MM.1S (cell line): ENCODE measurements around the gene RBM42.

Experiments
- DNase-seq: peaks from one replicate; pipeline ENCODE4 v3.0.0-alpha.2; 2015
- H2AFZ ChIP-seq: fragments of 300-600 bp; sonication (generic); 2 replicates; pipeline ENCODE4 v1.6.0; 2016; ENCODE audit warnings: antibody characterized with exemption, low read length
- H3F3A ChIP-seq: fragments of 300-600 bp; sonication (generic); 2 replicates; pipeline ENCODE4 v1.6.1; 2016; ENCODE audit warnings: mild to moderate bottlenecking, antibody characterized with exemption, low read length, moderate library complexity, mixed read lengths; ENCODE audit not compliant: insufficient read depth
- H3K27ac ChIP-seq: fragments of 300-600 bp; sonication (generic); 2 replicates; pipeline ENCODE4 v1.5.1; 2016; ENCODE audit warnings: mild to moderate bottlenecking, low read length
- H3K27me3 ChIP-seq: fragments of 300-600 bp; sonication (generic); replicated peaks from 2 replicates; pipeline ENCODE4 v1.6.0; 2016; ENCODE audit warnings: low read length; ENCODE audit not compliant: insufficient read depth
- H3K36me3 ChIP-seq: fragments of 300-600 bp; sonication (generic); replicated peaks from 2 replicates; pipeline ENCODE4 v1.6.1; 2016; ENCODE audit warnings: mild to moderate bottlenecking, low read length, mixed read lengths; ENCODE audit not compliant: insufficient read depth
- H3K4me1 ChIP-seq: fragments of 300-600 bp; sonication (generic); 2 replicates; pipeline ENCODE4 v1.6.1; 2016; ENCODE audit warnings: low read length, mixed read lengths
- H3K4me2 ChIP-seq: fragments of 300-600 bp; sonication (generic); 2 replicates; pipeline ENCODE4 v1.6.0; 2016; ENCODE audit warnings: low read depth, low read length
- H3K4me3 ChIP-seq: fragments of 300-600 bp; sonication (generic); 2 replicates; pipeline ENCODE4 v1.5.1; 2016; ENCODE audit warnings: low read length, mixed read lengths
- H3K79me2 ChIP-seq: fragments of 300-600 bp; sonication (generic); 2 replicates; pipeline ENCODE4 v1.6.1; 2016; ENCODE audit warnings: mixed run types, low read length, mixed read lengths
- H3K9ac ChIP-seq: fragments of 300-600 bp; sonication (generic); 2 replicates; pipeline ENCODE4 v1.6.1; 2016; ENCODE audit warnings: low read length, mixed read lengths
- H3K9me2 ChIP-seq: fragments of 300-600 bp; sonication (generic); replicated peaks from 2 replicates; pipeline ENCODE4 v1.6.1; 2016; ENCODE audit warnings: mild to moderate bottlenecking, low read length, mixed read lengths; ENCODE audit not compliant: insufficient read depth
- H3K9me3 ChIP-seq: fragments of 300-600 bp; sonication (generic); replicated peaks from 2 replicates; pipeline ENCODE4 v1.6.1; 2016; ENCODE audit warnings: mild to moderate bottlenecking, low read length, mixed read lengths; ENCODE audit not compliant: insufficient read depth
- H4K20me1 ChIP-seq: fragments of 300-600 bp; sonication (generic); 2 replicates; pipeline ENCODE4 v1.6.1; 2016; ENCODE audit warnings: mild to moderate bottlenecking, low read length, moderate library complexity, mixed read lengths; ENCODE audit not compliant: insufficient read depth
- EZH2 ChIP-seq: fragments of 300-600 bp; sonication (generic); optimal IDR thresholded peaks from 2 replicates; pipeline ENCODE3; 2017; ENCODE audit warnings: low read depth, mild to moderate bottlenecking, antibody characterized with exemption, low read length, mixed read lengths
- EZH2phosphoT487 ChIP-seq: fragments of 300-600 bp; sonication (generic); IDR thresholded peaks from 2 replicates; pipeline ENCODE4 v1.6.1; 2018; ENCODE audit warnings: antibody characterized with exemption, low read length
- TF ChIP-seq, protein P1 (sequence below): fragments of 300-600 bp; sonication (generic); IDR thresholded peaks from 2 replicates; pipeline ENCODE4 v1.5.1; 2016; ENCODE audit warnings: antibody characterized with exemption, low read length, mixed read lengths

The RBM42 gene

DNA sequence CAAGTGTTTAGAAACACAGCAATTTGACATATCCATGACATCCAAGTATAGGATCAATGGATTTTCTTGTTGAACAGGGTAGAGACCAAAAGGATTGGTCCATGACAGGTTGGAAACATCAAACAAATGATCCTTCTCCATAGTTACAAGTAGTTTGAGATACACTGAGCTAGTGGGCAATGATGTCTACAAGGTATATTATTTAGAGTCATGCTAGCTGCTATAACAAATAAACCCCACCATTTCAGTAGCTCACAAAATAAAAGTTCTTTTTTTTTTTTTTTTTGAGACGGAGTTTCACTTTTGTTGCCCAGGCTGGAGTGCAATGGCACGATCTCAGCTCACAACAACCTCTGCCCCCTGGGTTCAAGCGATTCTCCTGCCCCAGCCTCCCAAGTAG lies 21.2 kb upstream of the RBM42 start:
- H3F3A ChIP-seq: no peaks in the 10 kb centered on the region

DNA sequence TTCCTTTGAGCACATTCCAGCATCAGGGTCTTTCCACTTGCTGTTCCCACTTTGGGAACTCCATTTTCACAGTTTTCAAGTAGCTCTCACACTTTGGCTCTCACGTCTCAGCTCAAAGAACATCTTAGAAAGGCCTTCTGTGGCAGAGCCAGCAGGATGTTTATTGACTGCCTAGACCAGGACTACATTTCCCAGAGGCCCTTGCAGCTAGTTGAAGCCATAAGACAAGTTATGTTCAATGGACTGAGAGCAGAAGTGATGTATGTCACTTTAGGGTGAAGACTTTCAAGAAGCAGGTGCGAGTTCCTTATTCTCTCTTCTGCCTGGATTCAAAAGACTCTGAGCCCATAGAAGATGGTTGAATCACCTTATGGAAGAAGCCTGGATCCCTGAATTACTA lies 20.6 kb upstream of the RBM42 start:
- Histone ChIP-seq H3K27ac (no peak overlapping the region), H3K4me3 (no peak overlapping the region), H2AFZ (no peak overlapping the region), H3K4me1 (peaks cover 16% of the 10 kb centered on the region), H3K79me2 (peaks cover 5% of the 10 kb centered on the region), H4K20me1 (no peaks in the 10 kb centered on the region), H3K27me3 (no peaks in the 10 kb centered on the region), H3K9ac (no peak overlapping the region), H3K9me2 (no peaks in the 10 kb centered on the region), H3K9me3 (no peaks in the 10 kb centered on the region), H3K4me2 (no peak overlapping the region), H3K36me3 (no peaks in the 10 kb centered on the region), H3F3A (no peaks in the 10 kb centered on the region)
- peak; percentile 13 for DNase-seq
- TF ChIP-seq, protein P1, sequence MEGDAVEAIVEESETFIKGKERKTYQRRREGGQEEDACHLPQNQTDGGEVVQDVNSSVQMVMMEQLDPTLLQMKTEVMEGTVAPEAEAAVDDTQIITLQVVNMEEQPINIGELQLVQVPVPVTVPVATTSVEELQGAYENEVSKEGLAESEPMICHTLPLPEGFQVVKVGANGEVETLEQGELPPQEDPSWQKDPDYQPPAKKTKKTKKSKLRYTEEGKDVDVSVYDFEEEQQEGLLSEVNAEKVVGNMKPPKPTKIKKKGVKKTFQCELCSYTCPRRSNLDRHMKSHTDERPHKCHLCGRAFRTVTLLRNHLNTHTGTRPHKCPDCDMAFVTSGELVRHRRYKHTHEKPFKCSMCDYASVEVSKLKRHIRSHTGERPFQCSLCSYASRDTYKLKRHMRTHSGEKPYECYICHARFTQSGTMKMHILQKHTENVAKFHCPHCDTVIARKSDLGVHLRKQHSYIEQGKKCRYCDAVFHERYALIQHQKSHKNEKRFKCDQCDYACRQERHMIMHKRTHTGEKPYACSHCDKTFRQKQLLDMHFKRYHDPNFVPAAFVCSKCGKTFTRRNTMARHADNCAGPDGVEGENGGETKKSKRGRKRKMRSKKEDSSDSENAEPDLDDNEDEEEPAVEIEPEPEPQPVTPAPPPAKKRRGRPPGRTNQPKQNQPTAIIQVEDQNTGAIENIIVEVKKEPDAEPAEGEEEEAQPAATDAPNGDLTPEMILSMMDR: no peak
- TF ChIP-seq EZH2 (no peak), EZH2phosphoT487 (no peak)

More for the DNA sequence above, 21.2 kb upstream of the RBM42 start:
- TF ChIP-seq, protein P1: no peak
- TF ChIP-seq EZH2phosphoT487 (no peak), EZH2 (no peak)
- no peak overlapping the region for H2AFZ ChIP-seq
- H3K4me3 ChIP-seq: no peak overlapping the region
- no peak for DNase-seq
- no peak overlapping the region for H3K4me2 ChIP-seq
- no peaks in the 10 kb centered on the region for H3K79me2 ChIP-seq
- 0 out of 2 replicates have a peak, but pooled peaks cover 1% of the 10 kb centered on the region for H3K27me3 ChIP-seq
- no peaks in the 10 kb centered on the region for H4K20me1 ChIP-seq
- H3K4me1 ChIP-seq: peaks cover 16% of the 10 kb centered on the region
- H3K9ac ChIP-seq: no peak overlapping the region
- H3K9me2 ChIP-seq: no peaks in the 10 kb centered on the region
- H3K36me3 ChIP-seq: no peaks in the 10 kb centered on the region
- no peaks in the 10 kb centered on the region for H3K9me3 ChIP-seq
- H3K27ac ChIP-seq: no peak overlapping the region

DNA sequence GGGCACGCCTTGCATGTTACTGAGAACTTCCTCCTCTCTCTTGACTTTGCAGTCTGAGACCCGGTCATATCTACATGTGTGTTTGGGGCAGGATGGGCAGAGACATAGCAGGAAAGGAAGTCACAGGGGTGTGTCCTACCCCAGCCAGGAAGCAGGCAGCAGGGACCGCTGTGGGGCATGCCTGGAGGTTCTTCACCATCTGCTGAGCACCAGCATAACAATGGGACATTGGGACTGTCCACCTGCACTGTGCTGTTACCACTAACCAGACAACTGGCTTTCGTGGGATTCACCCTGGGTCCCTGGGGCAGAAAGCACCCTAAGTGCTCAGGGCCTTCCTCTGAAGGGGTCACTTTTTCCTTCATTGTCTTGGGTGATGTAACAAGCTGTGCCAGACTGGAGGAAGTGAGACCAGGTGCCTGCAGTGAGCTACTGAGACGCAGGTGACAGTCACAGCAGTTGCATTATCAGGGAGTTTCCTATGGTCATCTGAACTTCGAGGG lies 18.9 kb upstream of the RBM42 start:
- no peaks in the 10 kb centered on the region for H3F3A ChIP-seq
- H4K20me1 ChIP-seq: no peaks in the 10 kb centered on the region
- no peaks in the 10 kb centered on the region for H3K9me3 ChIP-seq
- H2AFZ ChIP-seq: peak overlapping the region; percentile 13; the same call in 1 of the 2 replicates
- H3K9ac ChIP-seq: no peak overlapping the region
- peak; percentile 16 for DNase-seq
- no peaks in the 10 kb centered on the region for H3K27me3 ChIP-seq
- peaks cover 16% of the 10 kb centered on the region for H3K4me1 ChIP-seq
- H3K4me3 ChIP-seq: no peak overlapping the region
- H3K79me2 ChIP-seq: peaks cover 5% of the 10 kb centered on the region
- peak overlapping the region; percentile 40; the same call in 1 of the 2 replicates for H3K27ac ChIP-seq
- no peaks in the 10 kb centered on the region for H3K36me3 ChIP-seq
- H3K9me2 ChIP-seq: no peaks in the 10 kb centered on the region
- TF ChIP-seq EZH2 (no peak), EZH2phosphoT487 (no peak)
- TF ChIP-seq, protein P1: no peak
- peak overlapping the region; percentile 46 for H3K4me2 ChIP-seq
